Pancreas (tissue), 10 donors: Measurements from ENCODE around the gene ADAMTS2. TPM values are rescaled to one million over a fixed set of nuclear protein-coding genes. Genes with fewer than 3 reads are reported as not detected.

ENCODE experiments used
- ATAC-seq, 4 donors: fragments of 200-7000 bp; cut with Tn5 transposase; one replicate each; pipeline versions ENCODE4 v1.8.0 to v1.9.1; 2020; ENCODE audit warnings: mild to moderate bottlenecking in 4 of 4, moderate library complexity in 4 of 4
- DNase-seq, 6 donors: peaks; one replicate each; pipeline ENCODE4 v3.0.0-alpha.2; 2020
- FAIRE-seq: peaks from 2 replicates; lab custom pipeline; 2012; peaks lifted over from hg19 to GRCh38; lab: Jason Lieb, UNC
- H3K27ac ChIP-seq, 4 donors: fragments of 200-600 bp; sonication (generic); 1 replicate in 3 of 4; 2 replicates in 1 of 4; pipeline versions ENCODE4 v1.5.0 to v1.8.0; 2020
- H3K27me3 ChIP-seq, 4 donors: fragments of 200-600 bp; one replicate each; pipeline ENCODE4 v1.8.0; 2021
- H3K36me3 ChIP-seq, 3 donors: fragments of 200-600 bp; sonication (generic) in 1 of 3; one replicate each; pipeline versions ENCODE4 v1.5.0 to v1.8.0; 2020 to 2021
- H3K4me1 ChIP-seq, 3 donors: fragments of 200-600 bp; one replicate each; pipeline ENCODE4 v1.8.0; 2021
- H3K4me3 ChIP-seq, 4 donors: fragments of 200-600 bp; sonication (generic) in 2 of 4; one replicate each; pipeline versions ENCODE4 v1.5.0 to v1.8.0; 2020 to 2021
- H3K9me3 ChIP-seq, 4 donors: fragments of 200-600 bp; one replicate each; pipeline ENCODE4 v1.8.0; 2021
- WGBS, 2 donors: extraction: QIAGEN DNeasy Blood & Tissue Kit; methylation state at CpG; one replicate each; pipeline ENCODE4 v1.1.7; 2013; 5-methylcytosine and 5-hydroxymethylcytosine counted together
- intact Hi-C, 3 donors: fragments of 100-400 bp; cut with DNase I; formaldehyde crosslinking; loops; one replicate each; pipeline versions ENCODE4 v1.11.1 to v1.14.2; 2022
- polyA plus RNA-seq, 2 donors: library from polyadenylated mRNA; stranded (reverse); fragments of 200-250 nt; gene quantifications; one replicate each; pipeline ENCODE4 v1.2.3, GENCODE V29; 2013
- total RNA-seq, 6 donors: library from RNA; stranded (reverse); fragmentation: NEBNext Ultra II Directional in 4 of 6; extraction: Animal tissue kit (Norgen Biotek cat#: 25700) in 4 of 6; gene quantifications; one replicate each; pipeline versions ENCODE4 v1.2.1 to v1.2.4, GENCODE V29; 2021 to 2023
- TF ChIP-seq, protein P1 (sequence below), 4 donors: fragments of 200-600 bp; sonication (generic) in 3 of 4; IDR thresholded peaks; one replicate each; pipeline versions ENCODE4 v1.5.0 to v1.8.0; 2021; ENCODE audit warnings: antibody characterized with exemption in 4 of 4
- donor health status: healthy with polysubstance abuse.
- donor health status: DM: no; HTN: no; CAD: no; lungs with moderate emphysema.
- donor health status: DM: no; HTN: no; CAD: no.
- donor health status: control.
- donor health status: control.
- donor health status: Bipolar disorder and iron deficiency.
- donor health status: DM: yes; HTN: yes; CAD: no.
- donor health status: DM: no; HTN: no; CAD: no.
- donor health status: DM: no; HTN: no; CAD: no.
- donor health status: DM: yes; HTN: yes; CAD: no.

ADAMTS2 gene
- total and polyA plus RNA-seq, 8 donors: 1.3 to 18.5 (median 5.8) TPM

DNA sequence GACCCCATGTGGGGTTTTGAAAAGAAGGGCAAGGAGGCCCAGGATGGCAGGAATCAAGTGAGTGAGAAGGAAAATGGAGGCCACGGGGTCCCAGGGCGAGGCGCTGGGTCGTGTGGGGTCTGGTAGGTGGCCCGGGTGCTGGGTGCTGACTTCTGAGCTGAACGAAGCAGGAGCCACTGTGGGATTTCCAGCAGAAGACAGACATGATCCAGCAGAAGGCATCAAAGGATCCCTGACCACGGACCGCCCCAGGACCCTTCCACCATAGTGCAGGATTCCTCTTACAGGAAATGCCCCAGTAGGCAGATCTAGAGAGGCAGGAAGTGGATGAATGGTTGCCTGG is 106.7 kb downstream of the ADAMTS2 start:
- H3K9me3 ChIP-seq: no peaks in the 10 kb centered on the region
- H3K27ac ChIP-seq: no peak overlapping the region
- ATAC-seq (no peak), FAIRE-seq (no peak), DNase-seq (no peak)
- TF ChIP-seq, protein P1, sequence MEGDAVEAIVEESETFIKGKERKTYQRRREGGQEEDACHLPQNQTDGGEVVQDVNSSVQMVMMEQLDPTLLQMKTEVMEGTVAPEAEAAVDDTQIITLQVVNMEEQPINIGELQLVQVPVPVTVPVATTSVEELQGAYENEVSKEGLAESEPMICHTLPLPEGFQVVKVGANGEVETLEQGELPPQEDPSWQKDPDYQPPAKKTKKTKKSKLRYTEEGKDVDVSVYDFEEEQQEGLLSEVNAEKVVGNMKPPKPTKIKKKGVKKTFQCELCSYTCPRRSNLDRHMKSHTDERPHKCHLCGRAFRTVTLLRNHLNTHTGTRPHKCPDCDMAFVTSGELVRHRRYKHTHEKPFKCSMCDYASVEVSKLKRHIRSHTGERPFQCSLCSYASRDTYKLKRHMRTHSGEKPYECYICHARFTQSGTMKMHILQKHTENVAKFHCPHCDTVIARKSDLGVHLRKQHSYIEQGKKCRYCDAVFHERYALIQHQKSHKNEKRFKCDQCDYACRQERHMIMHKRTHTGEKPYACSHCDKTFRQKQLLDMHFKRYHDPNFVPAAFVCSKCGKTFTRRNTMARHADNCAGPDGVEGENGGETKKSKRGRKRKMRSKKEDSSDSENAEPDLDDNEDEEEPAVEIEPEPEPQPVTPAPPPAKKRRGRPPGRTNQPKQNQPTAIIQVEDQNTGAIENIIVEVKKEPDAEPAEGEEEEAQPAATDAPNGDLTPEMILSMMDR (IDR thresholded peaks at IDR 0.05): no peak
- intact Hi-C loops: no loop called here
- H3K4me3 ChIP-seq: no peak overlapping the region
- 68 to 78% methylated on average over 8 of the region's 8 CpGs for WGBS, 2 donors
- H3K4me1 ChIP-seq: no peaks in the 10 kb centered on the region
- H3K36me3 ChIP-seq: no peaks in the 10 kb centered on the region
- H3K27me3 ChIP-seq: no peaks in the 10 kb centered on the region

DNA sequence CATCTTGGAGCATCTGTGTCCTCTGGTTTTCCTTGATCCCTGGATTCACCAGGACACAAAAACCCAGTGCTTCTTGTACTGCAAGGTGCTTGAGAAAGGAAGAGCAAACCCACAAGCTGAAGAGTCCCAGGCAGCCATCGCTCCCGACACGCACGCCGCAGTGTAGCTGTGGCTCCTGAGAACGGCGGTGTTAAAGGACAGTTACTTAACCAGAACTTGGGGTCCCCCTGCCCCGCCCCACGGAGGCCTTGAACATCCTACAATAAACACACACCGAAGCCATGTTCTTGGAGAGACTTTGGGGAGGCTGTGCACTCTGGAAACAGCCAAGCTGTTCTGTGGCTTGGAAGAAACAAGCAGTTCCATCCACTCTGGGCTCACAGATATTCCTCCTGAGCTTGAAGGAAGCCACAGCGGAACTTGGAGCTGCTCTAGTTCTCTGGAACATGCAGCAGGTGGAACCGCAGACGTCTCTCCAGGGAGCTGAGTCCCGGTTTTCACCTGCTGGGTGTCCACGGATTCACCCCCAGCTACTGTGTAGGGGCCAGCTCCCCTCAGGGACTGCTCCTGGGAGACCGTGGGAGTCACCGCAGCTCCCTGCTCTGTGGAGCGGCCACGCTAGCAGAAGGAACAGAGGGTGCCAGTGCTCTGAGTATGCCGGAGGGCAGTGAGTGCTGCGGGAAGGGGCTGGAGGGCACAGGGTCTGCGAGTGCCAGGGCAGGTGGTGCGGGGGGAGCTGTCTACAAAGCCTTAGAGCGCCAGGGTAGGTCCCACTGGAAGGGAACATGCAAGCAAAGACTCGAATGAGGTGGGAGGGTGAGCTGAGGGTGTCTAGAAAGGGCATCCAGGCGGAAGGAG is 107.3 kb downstream of the ADAMTS2 start:
- no peak for ATAC-seq
- no peaks in the 10 kb centered on the region for H3K36me3 ChIP-seq
- intact Hi-C loops: no loop called here
- H3K27ac ChIP-seq: no peak overlapping the region
- H3K9me3 ChIP-seq: no peaks in the 10 kb centered on the region
- no peak for FAIRE-seq
- TF ChIP-seq, protein P1 (IDR thresholded peaks at IDR 0.05): no peak
- no peaks in the 10 kb centered on the region for H3K4me1 ChIP-seq
- H3K4me3 ChIP-seq: no peak overlapping the region
- DNase-seq: no peak
- WGBS, 2 donors: 75 to 84% methylated on average over 26 of the region's 26 CpGs
- H3K27me3 ChIP-seq: no peaks in the 10 kb centered on the region

DNA sequence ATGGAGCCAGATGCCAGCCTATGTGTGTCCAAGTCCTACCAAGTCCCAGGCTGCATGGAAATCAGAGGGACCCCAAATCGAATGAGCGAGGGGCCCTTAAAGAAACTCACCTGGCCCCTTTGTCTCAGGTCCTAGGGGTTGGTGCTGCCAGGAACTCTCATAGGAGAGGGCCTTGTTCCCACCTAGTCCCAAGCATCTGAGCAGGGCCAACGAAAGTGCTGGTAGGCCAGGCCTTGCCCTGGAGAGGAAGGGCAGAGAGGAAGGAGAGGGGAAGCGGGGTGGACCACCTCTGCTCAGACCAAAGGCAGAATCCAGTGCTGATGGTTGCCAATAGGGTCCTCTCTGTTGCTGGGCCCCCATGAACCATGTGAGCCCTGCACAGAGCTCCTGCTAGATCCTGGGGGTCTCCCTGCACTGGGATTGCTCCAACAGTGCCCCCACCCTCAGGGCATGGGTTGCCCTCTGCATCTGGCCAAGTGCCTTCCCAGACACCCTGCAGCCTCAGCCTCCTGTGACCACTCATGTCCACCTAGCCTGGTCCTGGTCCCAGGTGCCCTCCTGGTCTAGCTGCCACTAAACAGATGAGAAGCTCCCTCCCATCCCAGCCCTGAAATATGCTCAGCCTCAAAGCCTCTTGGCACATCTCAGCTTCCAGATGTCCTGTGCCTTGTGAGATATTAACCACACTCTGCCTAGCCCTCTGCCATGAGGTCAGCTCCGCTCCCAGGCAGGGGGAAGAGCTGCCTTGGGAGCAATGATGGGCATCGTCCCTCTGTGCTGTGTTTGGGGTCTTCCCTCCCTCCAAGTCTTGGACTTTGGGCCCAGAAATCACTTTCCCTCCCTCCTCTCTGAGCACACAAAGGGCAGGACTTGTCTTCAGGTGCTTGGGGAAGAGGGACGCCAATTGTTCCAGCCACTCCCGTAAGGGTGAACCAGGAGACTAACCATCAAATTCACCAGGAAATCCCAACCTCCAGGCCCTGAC is 109.6 kb downstream of the ADAMTS2 start:
- H3K36me3 ChIP-seq: no peaks in the 10 kb centered on the region
- H3K4me3 ChIP-seq: no peak overlapping the region
- DNase-seq: peak in 1 of 6 donors; percentile 15
- TF ChIP-seq, protein P1 (IDR thresholded peaks at IDR 0.05): no peak
- no peaks in the 10 kb centered on the region for H3K9me3 ChIP-seq
- H3K4me1 ChIP-seq: no peaks in the 10 kb centered on the region
- no peak for ATAC-seq
- intact Hi-C loops: no loop called here
- FAIRE-seq: no peak
- H3K27me3 ChIP-seq: no peaks in the 10 kb centered on the region
- WGBS, 2 donors: 66 to 74% methylated on average over 8 of the region's 8 CpGs
- H3K27ac ChIP-seq: no peak overlapping the region

DNA sequence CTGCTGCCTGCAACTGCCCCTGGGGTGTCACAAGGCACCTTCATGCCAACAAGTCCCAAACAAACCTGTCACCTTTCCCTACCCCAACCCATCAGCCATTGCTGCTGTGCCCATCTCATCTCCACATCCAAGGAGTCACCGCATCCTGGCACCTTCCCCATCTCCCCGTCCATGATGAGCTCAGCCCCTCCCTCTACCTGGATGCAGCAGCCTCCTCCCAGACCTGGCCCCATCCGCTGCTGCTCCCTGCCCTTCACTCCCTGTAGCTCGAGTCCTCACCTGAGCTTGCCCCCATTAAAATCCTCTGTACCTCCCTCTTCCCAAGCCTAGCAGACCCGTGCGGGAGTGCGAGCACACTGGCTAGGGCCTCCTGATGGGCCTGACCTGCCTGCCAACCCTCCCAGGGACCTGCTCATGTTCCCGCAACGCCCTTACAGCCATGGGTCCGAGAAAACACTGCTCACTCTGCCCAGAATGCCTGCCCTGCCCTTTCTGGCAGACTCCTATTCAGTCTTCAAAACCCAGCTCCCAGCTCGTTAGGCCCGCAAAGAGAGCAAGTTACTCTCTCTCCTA is 110.6 kb downstream of the ADAMTS2 start:
- Histone ChIP-seq H3K4me3 (no peak overlapping the region), H3K36me3 (no peaks in the 10 kb centered on the region), H3K4me1 (no peaks in the 10 kb centered on the region), H3K9me3 (no peaks in the 10 kb centered on the region), H3K27me3 (no peaks in the 10 kb centered on the region), H3K27ac (no peak overlapping the region)
- ATAC-seq (no peak), FAIRE-seq (no peak), DNase-seq (no peak)
- intact Hi-C loops: no loop called here
- TF ChIP-seq, protein P1 (IDR thresholded peaks at IDR 0.05): no peak
- WGBS, 2 donors: 68 to 72% methylated on average over 12 of the region's 12 CpGs
